ENCODE data around the gene ZBTB7C.

- TF ChIP-seq CTCF (conservative IDR thresholded peaks at IDR 0.05 in 1 of 2, IDR thresholded peaks at IDR 0.05 in 1 of 2; ENCODE audit: extremely low read depth in 1 of 2, insufficient read depth in 1 of 2, low read depth in 1 of 2, low read length in 2 of 2) (no peak), EZH2 (IDR thresholded peaks at IDR 0.05; ENCODE audit: borderline replicate concordance, low read length) (no peak)
These were observed 118.8 kb downstream of the ZBTB7C start for GRCh38 chr18:48290162-48290926.

Data from mammary epithelial cell (primary cell).